Ascending aorta (tissue), 2 donors: ENCODE results near the gene POLR3H. TPM values are rescaled to one million over a fixed set of nuclear protein-coding genes. Genes with fewer than 3 reads are reported as not detected.

Source experiments
- DNase-seq, 2 donors: peaks; one replicate each; pipeline ENCODE4 v3.0.0-alpha.2; 2019; ENCODE audit warnings: low spot score in 2 of 2
- H3K27ac ChIP-seq, 2 donors: fragments of 200-600 bp; sonication (generic); one replicate each; pipeline ENCODE4 v1.5.1; 2016 to 2017; ENCODE audit warnings: mild to moderate bottlenecking in 1 of 2
- H3K27me3 ChIP-seq: fragments of 200-600 bp; sonication (generic); one replicate; pipeline ENCODE4 v1.5.1; 2017
- H3K36me3 ChIP-seq, 2 donors: fragments of 200-600 bp; sonication (generic); one replicate each; pipeline ENCODE4 v1.5.1; 2016
- H3K4me1 ChIP-seq, 2 donors: fragments of 200-600 bp; sonication (generic); one replicate each; pipeline ENCODE4 v1.5.1; 2016 to 2017; ENCODE audit warnings: mild to moderate bottlenecking in 1 of 2
- H3K4me3 ChIP-seq, 2 donors: fragments of 200-600 bp; sonication (generic); one replicate each; pipeline ENCODE4 v1.5.1; 2016 to 2017; ENCODE audit warnings: mild to moderate bottlenecking in 1 of 2
- H3K9me3 ChIP-seq, 2 donors: fragments of 200-600 bp; sonication (generic); one replicate each; pipeline ENCODE4 v1.5.1; 2016
- intact Hi-C: fragments of 100-400 bp; cut with DNase I; formaldehyde crosslinking; loops from one replicate; pipeline ENCODE4 v1.15.1; 2023
- total RNA-seq: library from RNA; depleted of rRNA; stranded (reverse); fragments of >200 nt; gene quantifications from one replicate; pipeline ENCODE4 v1.1.0, GENCODE V29; 2016
- TF ChIP-seq, protein P1 (sequence below), 3 experiments: fragments of 200-600 bp in 2 of 3; fragments of 450-650 bp in 1 of 3; sonication (generic) in 2 of 3; IDR thresholded peaks; one replicate each; pipeline ENCODE4 v1.5.1; 2016 to 2019; ENCODE audit warnings: antibody characterized with exemption in 3 of 3, mild to moderate bottlenecking in 1 of 3, moderate library complexity in 1 of 3

POLR3H gene
- total RNA-seq, 1 donor from 2014 or later, result 34.7 TPM

DNA sequence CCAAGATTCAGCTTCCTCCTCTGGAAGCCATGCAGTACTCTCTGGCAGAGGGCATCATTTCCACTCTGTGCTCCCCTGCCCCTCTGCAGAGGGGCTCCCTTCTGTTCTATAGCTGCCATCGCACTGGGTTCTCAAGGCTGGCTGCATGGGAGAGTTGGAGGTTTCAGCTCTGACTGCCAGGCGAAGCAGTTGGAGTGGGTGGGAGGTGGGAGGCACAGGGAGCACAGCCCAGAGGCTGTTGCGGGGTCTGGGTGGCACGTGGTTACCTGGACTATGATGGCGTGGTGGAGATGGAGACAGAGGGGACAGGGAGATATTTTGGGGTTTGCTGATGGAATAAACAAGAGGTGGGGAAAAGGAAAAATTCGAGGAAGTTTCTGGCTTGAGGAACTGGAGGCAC is 40.6 kb upstream of the POLR3H start:
- H3K9me3 ChIP-seq, result no peaks in the 10 kb centered on the region
- DNase-seq, result no peak
- H3K27ac ChIP-seq, result no peak overlapping the region
- peaks cover 9 to 45% of the 10 kb centered on the region in 2 donors for H3K36me3 ChIP-seq
- intact Hi-C loops, result no loop called here
- no peaks in the 10 kb centered on the region for H3K27me3 ChIP-seq
- peaks cover 0 to 9% of the 10 kb centered on the region in 2 donors for H3K4me1 ChIP-seq
- TF ChIP-seq, protein P1, sequence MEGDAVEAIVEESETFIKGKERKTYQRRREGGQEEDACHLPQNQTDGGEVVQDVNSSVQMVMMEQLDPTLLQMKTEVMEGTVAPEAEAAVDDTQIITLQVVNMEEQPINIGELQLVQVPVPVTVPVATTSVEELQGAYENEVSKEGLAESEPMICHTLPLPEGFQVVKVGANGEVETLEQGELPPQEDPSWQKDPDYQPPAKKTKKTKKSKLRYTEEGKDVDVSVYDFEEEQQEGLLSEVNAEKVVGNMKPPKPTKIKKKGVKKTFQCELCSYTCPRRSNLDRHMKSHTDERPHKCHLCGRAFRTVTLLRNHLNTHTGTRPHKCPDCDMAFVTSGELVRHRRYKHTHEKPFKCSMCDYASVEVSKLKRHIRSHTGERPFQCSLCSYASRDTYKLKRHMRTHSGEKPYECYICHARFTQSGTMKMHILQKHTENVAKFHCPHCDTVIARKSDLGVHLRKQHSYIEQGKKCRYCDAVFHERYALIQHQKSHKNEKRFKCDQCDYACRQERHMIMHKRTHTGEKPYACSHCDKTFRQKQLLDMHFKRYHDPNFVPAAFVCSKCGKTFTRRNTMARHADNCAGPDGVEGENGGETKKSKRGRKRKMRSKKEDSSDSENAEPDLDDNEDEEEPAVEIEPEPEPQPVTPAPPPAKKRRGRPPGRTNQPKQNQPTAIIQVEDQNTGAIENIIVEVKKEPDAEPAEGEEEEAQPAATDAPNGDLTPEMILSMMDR (IDR thresholded peaks at IDR 0.05), result no peak
- no peak overlapping the region for H3K4me3 ChIP-seq

DNA sequence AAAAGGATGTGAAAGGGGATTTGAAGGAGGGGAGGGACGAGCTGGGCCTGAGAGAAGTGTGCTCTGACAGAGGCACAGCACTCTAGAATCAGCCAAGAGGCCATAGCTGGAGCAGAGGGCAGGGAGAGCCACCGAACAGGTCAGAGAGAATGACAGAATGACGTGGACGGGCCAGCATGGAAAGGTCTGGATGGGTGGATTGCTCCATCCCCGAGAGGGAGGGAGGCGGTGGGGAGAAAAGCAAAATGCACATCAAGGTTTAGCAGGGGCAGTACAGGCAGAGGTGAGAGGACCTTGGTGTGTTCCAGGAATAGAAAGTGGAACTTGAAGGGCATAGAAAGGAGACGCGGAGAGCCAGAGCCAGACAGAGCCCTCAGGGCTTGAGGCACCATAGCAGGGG is 38.4 kb upstream of the POLR3H start:
- no peak overlapping the region for H3K27ac ChIP-seq
- no peaks in the 10 kb centered on the region for H3K27me3 ChIP-seq
- H3K36me3 ChIP-seq, result peaks cover 15 to 67% of the 10 kb centered on the region in 2 donors
- H3K9me3 ChIP-seq, result no peaks in the 10 kb centered on the region
- intact Hi-C loops, result no loop called here
- DNase-seq, result no peak
- no peaks in the 10 kb centered on the region for H3K4me1 ChIP-seq
- no peak overlapping the region for H3K4me3 ChIP-seq
- TF ChIP-seq, protein P1 (IDR thresholded peaks at IDR 0.05), result no peak

DNA sequence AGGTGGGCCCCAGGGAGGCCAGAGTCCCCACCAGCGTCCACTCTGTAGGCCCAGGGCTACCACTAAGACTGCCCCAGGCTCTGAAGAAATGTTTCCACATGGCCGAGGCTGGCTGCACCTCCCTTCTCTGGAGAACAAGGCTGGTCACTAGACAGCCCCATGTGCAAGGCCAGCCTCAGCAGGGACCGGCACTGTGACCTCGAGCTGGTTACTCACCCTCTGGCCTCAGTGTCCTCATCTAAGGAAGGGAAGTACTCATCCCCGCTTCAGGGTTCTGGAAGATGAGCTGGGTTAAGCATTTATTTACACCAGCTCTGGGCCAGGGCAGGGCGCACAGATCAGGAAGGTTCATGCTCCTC is 35.7 kb upstream of the POLR3H start:
- Histone ChIP-seq H3K4me1 (no peaks in the 10 kb centered on the region), H3K27me3 (no peaks in the 10 kb centered on the region), H3K27ac (no peak overlapping the region), H3K4me3 (no peak overlapping the region), H3K9me3 (no peaks in the 10 kb centered on the region), H3K36me3 (peaks cover 25 to 80% of the 10 kb centered on the region in 2 donors)
- TF ChIP-seq, protein P1 (IDR thresholded peaks at IDR 0.05), result no peak
- intact Hi-C loops, result no loop called here
- DNase-seq, result no peak

DNA sequence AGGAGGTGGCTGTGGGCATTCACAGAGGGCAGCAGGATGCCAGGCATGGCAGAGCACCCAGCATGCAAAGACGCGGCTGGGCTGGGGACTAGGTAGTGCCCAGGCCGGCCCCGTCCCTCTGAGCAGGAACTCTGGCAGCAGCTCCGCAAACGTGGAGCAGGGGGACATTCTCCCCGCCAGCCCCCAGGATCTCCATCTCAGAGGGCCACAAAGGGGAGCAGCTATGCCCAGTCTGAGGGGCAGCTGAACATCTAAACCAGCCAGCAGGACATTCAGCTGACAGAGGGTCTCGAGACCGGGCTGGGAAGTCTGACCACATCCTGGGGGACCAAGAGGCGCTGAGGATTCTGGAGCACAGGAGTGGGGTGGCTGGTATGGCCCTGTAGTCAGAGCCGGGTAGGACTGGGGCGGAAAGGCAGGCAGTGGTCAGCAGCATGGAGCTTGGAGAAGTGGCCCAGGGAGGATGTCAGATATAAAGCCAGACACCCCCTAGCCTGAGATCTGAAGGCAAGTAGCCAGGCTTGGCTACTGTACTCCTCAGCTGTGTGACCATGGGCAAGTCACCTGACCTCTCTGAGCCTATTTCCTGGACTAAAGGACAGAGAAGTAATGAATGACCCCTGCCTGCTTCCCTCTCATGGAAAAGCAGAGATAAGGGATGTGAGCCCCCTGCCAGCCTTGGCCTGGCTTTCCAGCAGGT is 35.2 kb upstream of the POLR3H start:
- Histone ChIP-seq H3K27me3 (no peaks in the 10 kb centered on the region), H3K9me3 (no peaks in the 10 kb centered on the region), H3K4me1 (no peaks in the 10 kb centered on the region), H3K4me3 (no peak overlapping the region), H3K36me3 (peaks cover 29 to 75% of the 10 kb centered on the region in 2 donors), H3K27ac (no peak overlapping the region)
- intact Hi-C loops, result no loop called here
- TF ChIP-seq, protein P1 (IDR thresholded peaks at IDR 0.05), result no peak
- no peak for DNase-seq

DNA sequence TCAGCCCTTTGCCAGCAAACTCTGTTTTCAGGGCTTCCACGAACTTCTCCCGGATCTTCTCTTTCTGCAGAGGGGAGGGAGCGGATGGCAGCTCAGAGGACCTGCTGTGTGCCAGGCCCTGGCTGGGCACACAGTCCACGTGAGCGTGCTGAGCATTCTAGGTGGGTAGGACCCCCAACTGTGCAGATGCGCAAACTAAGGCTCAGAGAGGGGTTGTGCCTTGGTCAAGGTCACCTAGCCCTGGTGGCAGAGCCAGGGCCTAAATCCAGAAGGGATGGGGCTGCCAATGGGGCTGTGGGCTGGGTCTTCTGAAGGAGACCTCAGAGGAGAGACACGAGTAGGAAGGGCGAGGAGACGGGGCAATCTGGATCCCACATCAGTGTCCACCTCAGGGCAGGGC is 34.5 kb upstream of the POLR3H start:
- intact Hi-C loops, result no loop called here
- H3K27ac ChIP-seq, result no peak overlapping the region
- no peaks in the 10 kb centered on the region for H3K27me3 ChIP-seq
- H3K4me3 ChIP-seq, result no peak overlapping the region
- TF ChIP-seq, protein P1 (IDR thresholded peaks at IDR 0.05), result no peak
- DNase-seq, result no peak
- peaks cover 31 to 71% of the 10 kb centered on the region in 2 donors for H3K36me3 ChIP-seq
- no peaks in the 10 kb centered on the region for H3K9me3 ChIP-seq
- H3K4me1 ChIP-seq, result no peaks in the 10 kb centered on the region

DNA sequence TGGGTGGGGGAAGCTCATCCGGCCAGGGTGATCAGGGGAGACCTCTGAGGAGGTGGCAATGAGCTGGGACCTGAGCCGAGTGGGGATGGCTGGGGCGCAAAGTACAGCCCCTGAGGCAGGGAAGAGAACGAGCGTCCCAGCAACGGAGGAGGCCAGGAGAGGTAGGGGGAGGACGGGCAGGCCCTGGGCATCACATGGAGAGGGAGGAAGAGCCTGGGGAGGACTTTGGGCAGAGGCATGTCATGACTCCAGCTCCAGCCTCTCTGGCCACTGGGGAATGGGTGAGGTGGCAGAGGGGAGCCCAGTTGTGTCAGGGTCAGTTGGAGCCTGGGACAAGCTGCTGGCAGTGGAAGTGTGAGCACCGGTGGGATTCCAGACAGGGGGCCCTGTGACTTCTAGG is 33.8 kb upstream of the POLR3H start:
- Histone ChIP-seq H3K36me3 (peaks cover 32 to 70% of the 10 kb centered on the region in 2 donors), H3K4me1 (no peaks in the 10 kb centered on the region), H3K4me3 (no peak overlapping the region), H3K27me3 (no peaks in the 10 kb centered on the region), H3K9me3 (no peaks in the 10 kb centered on the region), H3K27ac (no peak overlapping the region)
- TF ChIP-seq, protein P1 (IDR thresholded peaks at IDR 0.05), result no peak
- intact Hi-C loops, result no loop called here
- DNase-seq, result no peak
